PFSK-1 (cell line): ENCODE data around the gene ENO2.

ENCODE experiments used
- FOXP2 ChIP-seq: optimal IDR thresholded peaks from 2 replicates; pipeline ENCODE3; 2011; ENCODE audit warnings: borderline replicate concordance, control low read depth, inconsistent platforms; ENCODE audit not compliant: insufficient read depth; ENCODE audit errors: extremely low read length, extremely low read depth
- POLR2AphosphoS5 ChIP-seq: IDR thresholded peaks from 2 replicates; pipeline ENCODE4 v1.6.1; 2012; ENCODE audit warnings: low read depth, mild to moderate bottlenecking, control low read depth, low read length, moderate library complexity
- REST ChIP-seq, 2 experiments: IDR thresholded peaks; 2 replicates each; pipeline versions ENCODE4 v1.6.1 to v1.8.0; 2011 to 2012; ENCODE audit warnings: low read depth in 2 of 2, low read length in 2 of 2, control low read depth in 1 of 2, inconsistent platforms in 1 of 2, mild to moderate bottlenecking in 1 of 2, moderate library complexity in 1 of 2; ENCODE audit not compliant: insufficient read depth in 1 of 2
- SIN3A ChIP-seq: IDR thresholded peaks from 2 replicates; pipeline ENCODE4 v1.6.1; 2012; ENCODE audit warnings: mild to moderate bottlenecking, low read length, moderate library complexity, borderline replicate concordance; ENCODE audit not compliant: insufficient read depth
- TAF1 ChIP-seq: IDR thresholded peaks from 2 replicates; pipeline ENCODE4 v1.6.1; 2012; ENCODE audit warnings: low read length, control low read depth, borderline replicate concordance; ENCODE audit not compliant: insufficient read depth

Gene ENO2

DNA sequence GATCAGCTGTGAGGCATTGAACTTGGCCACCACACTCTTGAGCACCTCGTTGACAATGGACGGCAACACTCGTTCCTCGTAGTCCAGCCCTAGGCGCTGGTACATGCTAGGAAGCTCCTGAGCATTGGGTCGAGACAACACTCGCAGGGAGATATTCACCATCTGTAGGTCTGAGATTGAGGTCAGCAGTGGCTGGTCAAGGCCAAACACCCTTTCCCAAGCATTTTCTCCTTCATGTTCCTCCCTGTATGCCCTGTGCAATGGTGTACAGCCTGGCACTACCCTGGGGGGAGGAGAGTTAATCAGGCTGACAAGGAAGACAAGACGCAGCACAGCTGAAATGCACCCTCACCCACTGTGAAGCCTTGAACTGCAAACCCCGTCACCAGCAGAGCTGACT, 54.0 kb downstream of the ENO2 start:
- TF ChIP-seq FOXP2 (no peak), SIN3A (no peak), REST (IDR thresholded peaks at IDR 0.05; ENCODE audit: insufficient read depth in 1 of 2, low read depth in 2 of 2, low read length in 2 of 2) (no peak), TAF1 (no peak), POLR2AphosphoS5 (no peak)

GRCh38 chr12:6970096-6970527, 55.7 kb downstream of the ENO2 start:
- no peak for TF ChIP-seq POLR2AphosphoS5
- no peak for TF ChIP-seq TAF1
- TF ChIP-seq SIN3A, result no peak
- TF ChIP-seq REST (IDR thresholded peaks at IDR 0.05; ENCODE audit: insufficient read depth in 1 of 2, low read depth in 2 of 2, low read length in 2 of 2), result no peak
- TF ChIP-seq FOXP2, result no peak
